WI38 (cell line): ENCODE results near the gene USP6NL.

ENCODE experiments used
- H3K4me3 ChIP-seq: 2 replicates; pipeline ENCODE4 v1.5.1; 2011; ENCODE audit warnings: low read depth, mild to moderate bottlenecking, control low read depth, low read length
- TF ChIP-seq, protein P1 (sequence below): IDR thresholded peaks from 2 replicates; pipeline ENCODE4 v1.5.1; 2012; ENCODE audit warnings: low read depth, mild to moderate bottlenecking, control low read depth, low read length

USP6NL gene

DNA sequence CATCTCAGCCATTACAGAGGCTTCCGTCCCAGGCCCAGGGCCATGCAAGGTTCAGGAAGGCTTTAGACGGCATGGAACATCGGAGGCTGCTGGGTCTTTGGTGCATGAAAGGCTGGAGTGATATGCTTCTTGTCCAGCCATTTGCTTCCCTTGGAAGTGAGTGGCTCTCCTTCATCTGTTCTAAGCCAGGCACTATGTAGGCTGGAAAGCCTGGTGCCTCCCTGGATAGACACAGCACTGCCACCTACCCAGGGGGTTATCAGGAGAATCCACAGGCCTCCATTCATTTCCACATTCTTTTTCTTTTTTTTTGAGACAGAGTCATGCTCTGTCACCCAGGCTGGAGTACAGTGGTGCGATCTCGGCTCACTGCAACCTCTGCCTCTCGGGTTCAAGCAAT lies 31.6 kb upstream of the USP6NL start:
- no peak overlapping the region for H3K4me3 ChIP-seq
- TF ChIP-seq, protein P1, sequence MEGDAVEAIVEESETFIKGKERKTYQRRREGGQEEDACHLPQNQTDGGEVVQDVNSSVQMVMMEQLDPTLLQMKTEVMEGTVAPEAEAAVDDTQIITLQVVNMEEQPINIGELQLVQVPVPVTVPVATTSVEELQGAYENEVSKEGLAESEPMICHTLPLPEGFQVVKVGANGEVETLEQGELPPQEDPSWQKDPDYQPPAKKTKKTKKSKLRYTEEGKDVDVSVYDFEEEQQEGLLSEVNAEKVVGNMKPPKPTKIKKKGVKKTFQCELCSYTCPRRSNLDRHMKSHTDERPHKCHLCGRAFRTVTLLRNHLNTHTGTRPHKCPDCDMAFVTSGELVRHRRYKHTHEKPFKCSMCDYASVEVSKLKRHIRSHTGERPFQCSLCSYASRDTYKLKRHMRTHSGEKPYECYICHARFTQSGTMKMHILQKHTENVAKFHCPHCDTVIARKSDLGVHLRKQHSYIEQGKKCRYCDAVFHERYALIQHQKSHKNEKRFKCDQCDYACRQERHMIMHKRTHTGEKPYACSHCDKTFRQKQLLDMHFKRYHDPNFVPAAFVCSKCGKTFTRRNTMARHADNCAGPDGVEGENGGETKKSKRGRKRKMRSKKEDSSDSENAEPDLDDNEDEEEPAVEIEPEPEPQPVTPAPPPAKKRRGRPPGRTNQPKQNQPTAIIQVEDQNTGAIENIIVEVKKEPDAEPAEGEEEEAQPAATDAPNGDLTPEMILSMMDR, result no peak

DNA sequence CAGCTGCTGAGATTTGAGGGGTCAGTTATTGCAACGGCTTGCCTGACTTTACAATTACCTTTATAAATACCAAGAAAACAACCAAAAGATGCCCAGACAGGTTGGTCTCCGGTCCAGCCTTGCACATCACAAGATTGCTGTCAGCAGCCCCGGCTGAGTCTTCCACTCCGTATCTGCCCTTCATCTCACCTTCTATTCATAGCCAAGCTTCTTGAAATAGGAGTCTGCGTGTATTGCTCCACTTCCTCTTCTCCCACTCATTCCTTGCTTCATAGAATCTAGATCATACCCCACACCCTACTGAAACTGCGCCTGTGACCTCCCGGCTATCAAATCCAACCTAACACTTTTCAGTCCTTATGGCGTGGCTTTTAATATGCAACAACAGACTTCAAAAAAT lies 31.1 kb upstream of the USP6NL start:
- no peak overlapping the region for H3K4me3 ChIP-seq
- TF ChIP-seq, protein P1, result no peak

DNA sequence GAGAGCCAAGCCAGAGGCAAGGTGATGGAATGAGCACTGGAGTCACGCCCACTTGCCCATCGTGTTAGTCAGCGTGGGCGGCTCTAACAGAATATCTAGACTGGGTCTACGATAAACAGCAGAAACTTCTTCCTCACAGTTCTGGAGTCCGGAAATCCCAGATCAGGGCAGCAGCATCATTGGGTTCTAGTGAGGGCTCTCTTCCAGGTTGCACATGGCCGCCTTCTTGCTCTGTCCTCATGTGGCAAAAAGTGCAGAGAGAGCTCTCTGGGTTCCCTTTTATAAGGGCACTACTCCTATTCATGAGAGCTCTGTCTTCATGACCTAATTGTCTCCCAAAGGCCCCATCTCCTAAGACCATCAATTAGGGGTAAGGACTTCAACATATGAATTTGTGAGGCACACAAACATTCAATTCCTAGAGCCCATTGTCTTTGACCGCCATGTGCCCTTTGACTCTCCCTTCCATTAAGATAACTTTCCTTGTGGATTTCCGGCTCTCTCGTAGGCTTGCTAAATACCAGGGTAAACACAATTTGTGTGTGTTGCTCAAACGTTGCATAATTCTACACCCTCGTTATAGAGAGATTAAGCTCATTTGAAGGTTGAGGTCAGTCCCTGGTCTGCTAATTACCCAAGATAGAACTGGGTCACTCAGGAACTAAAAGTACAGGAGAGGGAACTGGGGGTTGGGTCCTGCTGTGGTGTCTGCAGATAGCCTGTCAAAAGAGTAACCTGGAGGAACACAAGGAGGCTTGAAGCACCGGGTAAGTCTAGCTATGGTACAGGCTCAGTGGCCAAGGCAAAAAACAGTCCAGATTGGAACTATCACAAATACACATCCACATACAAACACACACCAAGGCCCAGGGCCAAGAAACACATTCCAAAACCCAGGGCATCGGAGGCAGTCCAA lies 28.7 kb upstream of the USP6NL start:
- TF ChIP-seq, protein P1, result no peak
- no peak overlapping the region for H3K4me3 ChIP-seq

DNA sequence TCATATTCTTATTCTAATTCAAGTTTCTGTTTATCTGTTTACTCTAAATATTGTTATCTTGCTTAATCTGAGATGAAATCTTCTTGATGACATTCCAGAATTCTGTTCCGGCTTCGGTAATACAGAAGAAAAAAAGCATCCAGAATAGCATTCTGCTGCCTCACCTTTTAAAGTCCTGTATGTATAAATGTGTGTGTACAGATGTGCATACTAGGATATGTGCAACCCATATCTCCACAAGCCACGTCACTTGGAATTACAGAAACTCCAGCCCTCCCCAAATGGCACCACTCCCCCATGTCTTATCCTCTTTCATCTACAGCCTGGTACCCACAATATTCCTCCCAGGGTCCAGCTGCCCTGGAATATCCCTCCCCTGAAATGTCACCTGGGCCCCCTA lies 27.9 kb upstream of the USP6NL start:
- TF ChIP-seq, protein P1, result no peak

DNA sequence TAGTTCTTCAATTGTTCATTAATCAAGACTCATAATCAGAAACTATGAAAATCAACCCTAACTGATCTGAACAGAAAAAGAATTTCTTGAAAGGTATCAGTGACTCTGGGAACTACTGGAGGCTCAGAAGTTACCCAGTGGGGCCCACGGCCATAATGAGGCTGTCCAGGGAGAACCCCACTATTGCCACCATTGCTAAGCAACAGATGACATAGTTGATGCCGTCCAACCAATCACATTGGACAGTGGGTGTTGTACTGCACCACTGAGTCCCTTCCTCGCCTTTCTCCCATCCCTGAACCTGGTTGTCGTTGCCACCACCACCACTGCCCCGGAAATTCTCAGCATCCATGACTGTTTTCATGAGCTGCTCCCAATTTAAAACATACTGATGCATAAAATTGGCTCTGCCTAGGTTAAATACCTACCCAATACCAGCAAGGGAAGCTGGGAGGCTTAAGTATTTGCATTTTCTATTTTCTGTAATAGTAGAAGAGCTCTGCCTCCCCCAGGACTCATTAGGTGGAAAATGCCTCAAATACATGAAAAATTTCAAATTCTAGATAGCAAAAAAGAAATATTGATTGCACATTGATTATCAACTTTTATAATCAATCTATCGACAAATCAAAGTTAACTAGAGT lies 26.7 kb upstream of the USP6NL start:
- H3K4me3 ChIP-seq, result no peak overlapping the region
- TF ChIP-seq, protein P1, result no peak

More for the DNA sequence above, 27.9 kb upstream of the USP6NL start:
- H3K4me3 ChIP-seq, result no peak overlapping the region

DNA sequence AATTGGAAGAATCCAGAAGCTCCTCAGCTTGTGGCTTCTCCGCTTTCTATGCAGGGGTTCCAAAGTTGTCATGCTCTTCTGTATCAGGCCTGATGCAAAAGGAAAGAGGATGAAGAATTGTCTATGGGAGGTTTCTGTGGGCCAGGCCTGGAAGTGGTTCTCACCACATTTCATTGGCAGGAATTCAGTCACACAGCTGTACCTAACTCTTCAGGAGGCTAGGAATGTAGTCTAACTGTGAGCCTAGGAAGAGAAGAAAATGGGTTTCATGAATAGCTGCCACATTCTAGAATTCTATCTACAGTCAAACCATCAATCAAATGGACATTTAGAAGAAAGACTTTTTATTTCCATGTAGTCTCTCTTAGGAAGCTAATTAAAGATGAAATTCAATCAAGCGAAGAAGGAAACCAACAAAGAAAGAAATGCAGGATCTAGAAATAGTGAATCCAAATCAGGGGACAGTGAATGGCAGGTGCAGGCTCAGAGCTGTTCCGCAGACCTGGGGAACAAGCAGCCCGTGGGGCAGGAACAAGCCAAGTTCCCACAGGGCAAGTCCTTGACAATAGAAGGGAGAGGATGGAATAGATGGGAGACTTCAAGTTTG lies 25.4 kb upstream of the USP6NL start:
- H3K4me3 ChIP-seq, result no peak overlapping the region
- TF ChIP-seq, protein P1, result no peak
